Measurements from ENCODE around the gene AFDN. TPM values are rescaled to one million over a fixed set of nuclear protein-coding genes. Genes with fewer than 3 reads are reported as not detected.

AFDN gene
- total and polyA plus RNA-seq, 2 experiments from 2014 or later = 66.9 to 200 TPM

DNA sequence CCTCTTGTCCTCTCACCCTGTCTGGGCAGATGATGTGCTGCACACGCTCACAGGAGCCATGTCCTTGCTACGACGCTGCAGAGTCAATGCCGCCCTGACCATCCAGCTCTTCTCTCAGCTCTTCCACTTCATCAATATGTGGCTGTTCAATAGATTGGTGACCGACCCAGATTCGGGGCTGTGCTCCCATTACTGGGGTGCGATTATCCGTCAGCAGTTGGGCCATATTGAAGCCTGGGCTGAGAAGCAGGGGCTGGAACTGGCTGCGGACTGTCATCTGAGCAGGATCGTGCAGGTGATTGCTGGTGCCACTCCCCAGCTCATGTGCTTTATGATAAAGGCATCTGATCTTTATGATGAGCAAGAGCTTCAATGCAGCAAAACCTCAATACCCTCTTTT is 88.4 kb downstream of the AFDN start:
- H3K4me3 ChIP-seq = no peak overlapping the region
- H3F3A ChIP-seq (replicated peaks; ENCODE audit: low read depth) = no peaks in the 10 kb centered on the region
- H2AFZ ChIP-seq = no peak overlapping the region
- no peaks in the 10 kb centered on the region; the same call in none of the 2 replicates for H3K79me2 ChIP-seq (replicated peaks; ENCODE audit: insufficient read depth)
- TF ChIP-seq STAT1 (IDR thresholded peaks at IDR 0.05; ENCODE audit: unreplicated experiment) = no peak
- TF ChIP-seq, protein P1, sequence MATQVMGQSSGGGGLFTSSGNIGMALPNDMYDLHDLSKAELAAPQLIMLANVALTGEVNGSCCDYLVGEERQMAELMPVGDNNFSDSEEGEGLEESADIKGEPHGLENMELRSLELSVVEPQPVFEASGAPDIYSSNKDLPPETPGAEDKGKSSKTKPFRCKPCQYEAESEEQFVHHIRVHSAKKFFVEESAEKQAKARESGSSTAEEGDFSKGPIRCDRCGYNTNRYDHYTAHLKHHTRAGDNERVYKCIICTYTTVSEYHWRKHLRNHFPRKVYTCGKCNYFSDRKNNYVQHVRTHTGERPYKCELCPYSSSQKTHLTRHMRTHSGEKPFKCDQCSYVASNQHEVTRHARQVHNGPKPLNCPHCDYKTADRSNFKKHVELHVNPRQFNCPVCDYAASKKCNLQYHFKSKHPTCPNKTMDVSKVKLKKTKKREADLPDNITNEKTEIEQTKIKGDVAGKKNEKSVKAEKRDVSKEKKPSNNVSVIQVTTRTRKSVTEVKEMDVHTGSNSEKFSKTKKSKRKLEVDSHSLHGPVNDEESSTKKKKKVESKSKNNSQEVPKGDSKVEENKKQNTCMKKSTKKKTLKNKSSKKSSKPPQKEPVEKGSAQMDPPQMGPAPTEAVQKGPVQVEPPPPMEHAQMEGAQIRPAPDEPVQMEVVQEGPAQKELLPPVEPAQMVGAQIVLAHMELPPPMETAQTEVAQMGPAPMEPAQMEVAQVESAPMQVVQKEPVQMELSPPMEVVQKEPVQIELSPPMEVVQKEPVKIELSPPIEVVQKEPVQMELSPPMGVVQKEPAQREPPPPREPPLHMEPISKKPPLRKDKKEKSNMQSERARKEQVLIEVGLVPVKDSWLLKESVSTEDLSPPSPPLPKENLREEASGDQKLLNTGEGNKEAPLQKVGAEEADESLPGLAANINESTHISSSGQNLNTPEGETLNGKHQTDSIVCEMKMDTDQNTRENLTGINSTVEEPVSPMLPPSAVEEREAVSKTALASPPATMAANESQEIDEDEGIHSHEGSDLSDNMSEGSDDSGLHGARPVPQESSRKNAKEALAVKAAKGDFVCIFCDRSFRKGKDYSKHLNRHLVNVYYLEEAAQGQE (IDR thresholded peaks at IDR 0.05; ENCODE audit: unreplicated experiment) = no peak
- TF ChIP-seq, protein P2, sequence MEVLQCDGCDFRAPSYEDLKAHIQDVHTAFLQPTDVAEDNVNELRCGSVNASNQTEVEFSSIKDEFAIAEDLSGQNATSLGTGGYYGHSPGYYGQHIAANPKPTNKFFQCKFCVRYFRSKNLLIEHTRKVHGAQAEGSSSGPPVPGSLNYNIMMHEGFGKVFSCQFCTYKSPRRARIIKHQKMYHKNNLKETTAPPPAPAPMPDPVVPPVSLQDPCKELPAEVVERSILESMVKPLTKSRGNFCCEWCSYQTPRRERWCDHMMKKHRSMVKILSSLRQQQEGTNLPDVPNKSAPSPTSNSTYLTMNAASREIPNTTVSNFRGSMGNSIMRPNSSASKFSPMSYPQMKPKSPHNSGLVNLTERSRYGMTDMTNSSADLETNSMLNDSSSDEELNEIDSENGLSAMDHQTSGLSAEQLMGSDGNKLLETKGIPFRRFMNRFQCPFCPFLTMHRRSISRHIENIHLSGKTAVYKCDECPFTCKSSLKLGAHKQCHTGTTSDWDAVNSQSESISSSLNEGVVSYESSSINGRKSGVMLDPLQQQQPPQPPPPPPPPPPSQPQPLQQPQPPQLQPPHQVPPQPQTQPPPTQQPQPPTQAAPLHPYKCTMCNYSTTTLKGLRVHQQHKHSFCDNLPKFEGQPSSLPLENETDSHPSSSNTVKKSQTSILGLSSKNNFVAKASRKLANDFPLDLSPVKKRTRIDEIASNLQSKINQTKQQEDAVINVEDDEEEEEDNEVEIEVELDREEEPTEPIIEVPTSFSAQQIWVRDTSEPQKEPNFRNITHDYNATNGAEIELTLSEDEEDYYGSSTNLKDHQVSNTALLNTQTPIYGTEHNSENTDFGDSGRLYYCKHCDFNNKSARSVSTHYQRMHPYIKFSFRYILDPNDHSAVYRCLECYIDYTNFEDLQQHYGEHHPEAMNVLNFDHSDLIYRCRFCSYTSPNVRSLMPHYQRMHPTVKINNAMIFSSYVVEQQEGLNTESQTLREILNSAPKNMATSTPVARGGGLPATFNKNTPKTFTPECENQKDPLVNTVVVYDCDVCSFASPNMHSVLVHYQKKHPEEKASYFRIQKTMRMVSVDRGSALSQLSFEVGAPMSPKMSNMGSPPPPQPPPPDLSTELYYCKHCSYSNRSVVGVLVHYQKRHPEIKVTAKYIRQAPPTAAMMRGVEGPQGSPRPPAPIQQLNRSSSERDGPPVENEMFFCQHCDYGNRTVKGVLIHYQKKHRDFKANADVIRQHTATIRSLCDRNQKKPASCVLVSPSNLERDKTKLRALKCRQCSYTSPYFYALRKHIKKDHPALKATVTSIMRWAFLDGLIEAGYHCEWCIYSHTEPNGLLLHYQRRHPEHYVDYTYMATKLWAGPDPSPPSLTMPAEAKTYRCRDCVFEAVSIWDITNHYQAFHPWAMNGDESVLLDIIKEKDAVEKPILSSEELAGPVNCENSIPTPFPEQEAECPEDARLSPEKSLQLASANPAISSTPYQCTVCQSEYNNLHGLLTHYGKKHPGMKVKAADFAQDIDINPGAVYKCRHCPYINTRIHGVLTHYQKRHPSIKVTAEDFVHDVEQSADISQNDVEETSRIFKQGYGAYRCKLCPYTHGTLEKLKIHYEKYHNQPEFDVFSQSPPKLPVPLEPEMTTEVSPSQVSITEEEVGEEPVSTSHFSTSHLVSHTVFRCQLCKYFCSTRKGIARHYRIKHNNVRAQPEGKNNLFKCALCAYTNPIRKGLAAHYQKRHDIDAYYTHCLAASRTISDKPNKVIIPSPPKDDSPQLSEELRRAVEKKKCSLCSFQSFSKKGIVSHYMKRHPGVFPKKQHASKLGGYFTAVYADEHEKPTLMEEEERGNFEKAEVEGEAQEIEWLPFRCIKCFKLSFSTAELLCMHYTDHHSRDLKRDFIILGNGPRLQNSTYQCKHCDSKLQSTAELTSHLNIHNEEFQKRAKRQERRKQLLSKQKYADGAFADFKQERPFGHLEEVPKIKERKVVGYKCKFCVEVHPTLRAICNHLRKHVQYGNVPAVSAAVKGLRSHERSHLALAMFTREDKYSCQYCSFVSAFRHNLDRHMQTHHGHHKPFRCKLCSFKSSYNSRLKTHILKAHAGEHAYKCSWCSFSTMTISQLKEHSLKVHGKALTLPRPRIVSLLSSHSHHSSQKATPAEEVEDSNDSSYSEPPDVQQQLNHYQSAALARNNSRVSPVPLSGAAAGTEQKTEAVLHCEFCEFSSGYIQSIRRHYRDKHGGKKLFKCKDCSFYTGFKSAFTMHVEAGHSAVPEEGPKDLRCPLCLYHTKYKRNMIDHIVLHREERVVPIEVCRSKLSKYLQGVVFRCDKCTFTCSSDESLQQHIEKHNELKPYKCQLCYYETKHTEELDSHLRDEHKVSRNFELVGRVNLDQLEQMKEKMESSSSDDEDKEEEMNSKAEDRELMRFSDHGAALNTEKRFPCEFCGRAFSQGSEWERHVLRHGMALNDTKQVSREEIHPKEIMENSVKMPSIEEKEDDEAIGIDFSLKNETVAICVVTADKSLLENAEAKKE (CRISPR knock-in tag; IDR thresholded peaks at IDR 0.05) = no peak
- no peak for TF ChIP-seq CREB1 (CRISPR knock-in tag; IDR thresholded peaks at IDR 0.05; ENCODE audit: low read depth)
- peaks cover 61% of the 10 kb centered on the region for H3K36me3 ChIP-seq (ENCODE audit: insufficient read depth)
- ATAC-seq (no peak), DNase-seq (ENCODE audit: low spot score) (no peak)
- Mint-ChIP-seq H3K27me3 (ENCODE audit: insufficient read depth, low read depth, poor library complexity) (no peaks in the 10 kb centered on the region), H3K36me3 (ENCODE audit: low read depth) (peaks cover 63% of the 10 kb centered on the region), H3K4me1 (no peaks in the 10 kb centered on the region), H3K27ac (no peak overlapping the region), H3K4me3 (no peak overlapping the region), H3K9me3 (no peaks in the 10 kb centered on the region)
- no peaks in the 10 kb centered on the region for H4K20me1 ChIP-seq (replicated peaks; ENCODE audit: insufficient read depth)
- no peak overlapping the region for H3K4me2 ChIP-seq
- no peak overlapping the region for H3K27ac ChIP-seq (ENCODE audit: low read depth)
- no peaks in the 10 kb centered on the region for H3K9me2 ChIP-seq (ENCODE audit: insufficient read depth)
- H3K4me1 ChIP-seq (ENCODE audit: insufficient read depth) = no peaks in the 10 kb centered on the region
- no peaks in the 10 kb centered on the region for H3K27me3 ChIP-seq (ENCODE audit: insufficient read depth)
